ENCODE measurements around the gene NSUN7.

Gene NSUN7

GRCh38 chr4:40856277-40856839, 106.6 kb downstream of the NSUN7 start:
- no peak for DNase-seq (ENCODE audit: low read depth)
- peak overlapping the region; percentile 45 for H3K4me3 ChIP-seq (ENCODE audit: low read length)
- TF ChIP-seq, protein P1, sequence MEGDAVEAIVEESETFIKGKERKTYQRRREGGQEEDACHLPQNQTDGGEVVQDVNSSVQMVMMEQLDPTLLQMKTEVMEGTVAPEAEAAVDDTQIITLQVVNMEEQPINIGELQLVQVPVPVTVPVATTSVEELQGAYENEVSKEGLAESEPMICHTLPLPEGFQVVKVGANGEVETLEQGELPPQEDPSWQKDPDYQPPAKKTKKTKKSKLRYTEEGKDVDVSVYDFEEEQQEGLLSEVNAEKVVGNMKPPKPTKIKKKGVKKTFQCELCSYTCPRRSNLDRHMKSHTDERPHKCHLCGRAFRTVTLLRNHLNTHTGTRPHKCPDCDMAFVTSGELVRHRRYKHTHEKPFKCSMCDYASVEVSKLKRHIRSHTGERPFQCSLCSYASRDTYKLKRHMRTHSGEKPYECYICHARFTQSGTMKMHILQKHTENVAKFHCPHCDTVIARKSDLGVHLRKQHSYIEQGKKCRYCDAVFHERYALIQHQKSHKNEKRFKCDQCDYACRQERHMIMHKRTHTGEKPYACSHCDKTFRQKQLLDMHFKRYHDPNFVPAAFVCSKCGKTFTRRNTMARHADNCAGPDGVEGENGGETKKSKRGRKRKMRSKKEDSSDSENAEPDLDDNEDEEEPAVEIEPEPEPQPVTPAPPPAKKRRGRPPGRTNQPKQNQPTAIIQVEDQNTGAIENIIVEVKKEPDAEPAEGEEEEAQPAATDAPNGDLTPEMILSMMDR (IDR thresholded peaks at IDR 0.05; ENCODE audit: insufficient read depth, low read depth, low read length, missing control alignments) = no peak

DNA sequence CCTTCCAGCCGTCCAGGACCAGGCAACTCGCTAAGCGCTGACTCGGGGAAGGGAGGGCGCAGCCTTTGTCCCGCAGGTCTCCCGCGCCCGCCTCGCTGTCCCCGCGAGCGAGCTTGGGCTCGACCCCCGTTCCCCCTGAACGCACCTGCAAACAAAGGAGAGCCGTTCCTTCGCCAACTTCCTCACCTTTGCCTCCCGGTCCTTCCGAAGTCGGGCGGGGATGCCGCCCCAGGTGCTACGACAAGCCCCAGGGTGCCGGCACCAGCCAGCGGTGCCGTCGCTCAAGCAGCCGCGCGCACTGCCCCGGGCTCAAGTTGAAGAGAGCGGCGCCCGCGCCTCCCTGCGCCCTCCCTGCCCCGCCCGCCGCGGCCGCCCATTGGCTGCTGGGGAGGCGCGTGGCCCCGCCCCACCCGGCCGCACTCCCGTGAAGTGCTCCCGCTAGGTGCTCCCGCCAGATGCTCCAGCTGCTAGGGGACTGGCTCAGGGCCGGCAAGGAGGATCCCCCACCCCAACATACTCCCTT, 107.1 kb downstream of the NSUN7 start:
- peak; percentile 78 for DNase-seq (ENCODE audit: low read depth)
- peak overlapping the region; percentile 45 for H3K4me3 ChIP-seq (ENCODE audit: low read length)
- TF ChIP-seq, protein P1 (IDR thresholded peaks at IDR 0.05; ENCODE audit: insufficient read depth, low read depth, low read length, missing control alignments) = no peak

- DNase-seq (ENCODE audit: low read depth) = no peak
- H3K4me3 ChIP-seq (ENCODE audit: low read length) = no peak overlapping the region
- TF ChIP-seq, protein P1 (IDR thresholded peaks at IDR 0.05; ENCODE audit: insufficient read depth, low read depth, low read length, missing control alignments) = no peak
These were observed 108.2 kb downstream of the NSUN7 start for GRCh38 chr4:40857956-40858355.

DNA sequence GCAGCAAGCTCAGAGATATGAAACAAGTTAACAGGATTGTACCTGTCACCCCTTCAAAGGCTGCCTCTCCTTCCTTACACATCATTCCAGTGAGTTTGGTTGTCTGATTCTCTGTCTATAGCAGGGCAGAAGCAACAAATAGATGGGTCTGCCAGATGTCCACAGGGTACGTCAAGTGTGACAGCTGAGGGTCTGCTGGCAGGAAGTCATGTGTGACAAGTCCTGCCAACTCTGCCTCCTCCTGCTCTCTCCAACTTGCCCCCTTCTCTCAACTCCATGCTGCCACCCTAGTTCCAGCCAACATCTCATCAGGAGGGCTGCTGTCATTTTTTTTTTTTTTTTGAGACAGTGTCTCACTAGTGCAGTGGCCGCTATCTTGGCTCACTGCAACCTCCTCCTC, 109.2 kb downstream of the NSUN7 start:
- DNase-seq (ENCODE audit: low read depth) = no peak
- TF ChIP-seq, protein P1 (IDR thresholded peaks at IDR 0.05; ENCODE audit: insufficient read depth, low read depth, low read length, missing control alignments) = no peak

More for the DNA sequence above, 109.2 kb downstream of the NSUN7 start:
- H3K4me3 ChIP-seq (ENCODE audit: low read length) = no peak overlapping the region

Data from epithelial cell of esophagus (primary cell).